Smooth muscle cell of the pulmonary artery (primary cell): ENCODE results near the gene GALNS. TPM values are rescaled to one million over a fixed set of nuclear protein-coding genes. Genes with fewer than 3 reads are reported as not detected.

Source experiments
- total RNA-seq: library from RNA; depleted of rRNA; stranded (reverse); fragments of >200 nt; gene quantifications from 2 replicates; pipeline ENCODE4 v1.2.3, GENCODE V29; 2014

Gene GALNS
- total RNA-seq = 49.1 and 69.1 TPM in 2 replicates

GRCh38 chr16:88856828-88857727 is at the start of gene GALNS, which contains the start of gene TRAPPC2L:
TSS of gene GALNS (minus strand) at chr16:88856947. CDS start at chr16:88856877, 70 bp downstream.
TSS of gene TRAPPC2L (plus strand) at chr16:88857127. CDS start at chr16:88857151, 24 bp downstream.

GRCh38 chr16:88866151-88866920 is 9.6 kb upstream of the GALNS start, which contains the start of gene PABPN1L:
TSS of gene PABPN1L (minus strand) at chr16:88866660. CDS start at chr16:88866606, 54 bp downstream.

DNA sequence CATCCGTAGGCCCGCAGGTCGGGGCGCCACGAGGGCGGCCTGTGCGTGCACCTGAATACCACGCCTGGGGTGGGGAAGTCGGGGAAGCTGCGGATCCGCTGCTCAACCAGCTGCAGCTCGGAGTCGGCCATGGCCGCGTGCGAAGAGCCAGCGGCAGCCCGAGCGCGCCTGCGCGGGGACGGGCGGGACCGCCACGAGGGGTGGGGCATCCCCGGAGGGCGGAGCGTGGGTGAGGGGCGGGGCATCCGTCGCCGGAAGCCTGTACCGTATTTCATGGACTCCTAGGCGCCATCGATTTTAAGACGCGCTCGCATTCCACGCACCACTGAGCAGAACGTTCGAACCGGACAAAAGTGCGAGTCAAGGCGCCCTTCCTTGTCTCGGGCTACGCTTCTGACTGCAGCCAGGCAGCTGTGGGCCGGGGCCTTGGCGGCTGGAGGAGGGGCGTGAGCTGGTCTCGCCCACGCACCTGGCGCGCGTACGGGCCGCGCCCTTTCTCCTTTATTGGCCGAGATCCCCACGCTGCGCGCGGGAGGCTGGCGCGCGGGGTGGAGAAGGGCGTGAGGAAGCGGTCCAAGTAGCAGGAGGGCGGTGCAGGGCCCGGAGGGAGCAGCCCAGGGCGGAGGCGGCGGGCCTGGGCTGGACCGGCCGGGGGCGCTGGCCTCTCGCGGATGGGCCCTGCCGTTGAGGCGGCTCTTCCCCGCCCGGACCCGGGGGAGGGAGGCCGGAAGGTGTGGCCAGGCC is 44.8 kb downstream of the GALNS start, which contains the start of gene APRT:
Gene APRT (minus strand): TSS at position 160 of the 744 bp plus-strand sequence. CDS start 29 bp downstream, at position 131.

GRCh38 chr16:88803264-88803987 is 53.3 kb downstream of the GALNS start, which contains the start of gene CDT1:
TSS of gene CDT1 (plus strand) at chr16:88803789. CDS start at chr16:88803832, 43 bp downstream.

DNA sequence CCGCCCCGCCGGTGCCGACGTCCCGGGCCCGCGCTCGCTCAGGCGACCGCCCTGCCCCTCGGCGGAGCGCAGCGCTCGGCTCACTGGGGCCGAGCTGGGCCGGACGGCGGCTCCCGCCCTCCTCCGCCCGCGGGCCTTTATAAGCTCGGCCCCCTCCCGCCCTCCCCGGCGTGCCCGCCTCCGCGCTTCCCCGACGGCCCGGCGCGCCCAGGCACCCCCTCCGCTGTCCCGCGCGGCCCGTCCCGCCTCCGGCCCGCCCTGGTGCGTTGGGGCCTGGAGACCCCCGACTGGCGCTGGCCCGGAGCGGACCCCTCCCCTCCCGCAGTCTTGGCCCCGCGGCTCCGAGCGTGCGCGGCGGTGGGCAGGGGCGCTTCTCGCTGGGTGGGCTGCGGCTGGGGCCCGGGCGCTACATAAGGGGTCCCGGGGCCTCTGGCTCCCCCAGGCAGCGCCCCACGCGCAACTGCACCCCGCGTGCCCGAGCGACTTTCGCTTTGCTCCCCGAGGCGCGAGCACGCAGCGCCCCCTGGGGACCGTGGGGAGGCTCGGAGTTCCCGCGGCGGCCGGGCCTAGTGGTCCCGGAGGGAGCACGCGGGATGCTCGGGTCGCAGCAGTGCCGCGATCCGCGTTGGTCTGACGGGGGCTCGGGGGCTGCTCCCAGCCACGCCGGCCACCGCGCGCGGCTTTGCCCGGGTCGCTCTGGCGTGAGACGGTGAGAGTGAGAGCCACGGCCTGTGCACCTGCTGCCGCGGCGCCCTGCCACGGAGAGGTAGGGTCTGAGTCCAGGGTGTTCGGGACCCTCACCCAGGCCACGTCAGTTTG is 71.4 kb downstream of the GALNS start, which contains the start of gene PIEZO1:
Gene PIEZO1 (minus strand): TSS at position 115 of the 819 bp plus-strand sequence. CDS start 256 bp downstream, outside the sequence.

Other genes starting within 250 kb of the GALNS start
- not detected in 2 replicates for gene IL17C, start 218.4 kb downstream of the GALNS start, total RNA-seq
- 180 and 213 TPM in 2 replicates for gene CYBA, start 205.9 kb downstream of the GALNS start, total RNA-seq
- 52.5 and 77.8 TPM in 2 replicates for gene MVD, start 193.9 kb downstream of the GALNS start, total RNA-seq
- gene SNAI3, start 170.4 kb downstream of the GALNS start, total RNA-seq = 0.23 TPM in 1 of 2 replicates, not detected in the other
- gene RNF166, start 150.5 kb downstream of the GALNS start, total RNA-seq = 7.4 and 13.1 TPM in 2 replicates
- 11.5 and 17.8 TPM in 2 replicates for gene CTU2, start 150.4 kb downstream of the GALNS start, total RNA-seq
- gene PIEZO1, start 71.7 kb downstream of the GALNS start, total RNA-seq = 272 and 555 TPM in 2 replicates
- 3.8 and 4.2 TPM in 2 replicates for gene CDT1, start 53.2 kb downstream of the GALNS start, total RNA-seq
- gene APRT, start 45.0 kb downstream of the GALNS start, total RNA-seq = 56.4 and 79.3 TPM in 2 replicates
- 29.0 and 55.4 TPM in 2 replicates for gene TRAPPC2L, start 180 bp upstream of the GALNS start, total RNA-seq
- not detected in 2 replicates for gene PABPN1L, start 9.7 kb upstream of the GALNS start, total RNA-seq
- not detected in 2 replicates for gene CBFA2T3, start 120.3 kb upstream of the GALNS start, total RNA-seq
- 19.7 and 25.8 TPM in 2 replicates for gene ACSF3, start 236.9 kb upstream of the GALNS start, total RNA-seq